GM19043 (cell line): ENCODE measurements around the gene AKR1E2.

ENCODE experiments used
- ATAC-seq: cut with Tn5 transposase; IDR thresholded peaks from one replicate; pipeline ENCODE4 v1.9.1; 2021; ENCODE audit warnings: low read depth; ENCODE audit not compliant: unreplicated experiment

The AKR1E2 gene

GRCh38 chr10:4825868-4826791 lies at the start of gene AKR1E2:
Gene AKR1E2 (plus strand): TSS chr10:4826207. CDS start chr10:4826325, 118 bp downstream.
- ATAC-seq = peak; percentile 60

- peak; percentile 47 for ATAC-seq
Measured at GRCh38 chr10:4776234-4776638, 49.8 kb upstream of the AKR1E2 start.

- no peak for ATAC-seq
Measured at GRCh38 chr10:4778761-4779160, 47.2 kb upstream of the AKR1E2 start.

GRCh38 chr10:4780091-4780490 lies 45.9 kb upstream of the AKR1E2 start:
- ATAC-seq = no peak

GRCh38 chr10:4780782-4781181 lies 45.2 kb upstream of the AKR1E2 start:
- no peak for ATAC-seq

- no peak for ATAC-seq
Measured at GRCh38 chr10:4781955-4782354, 44.1 kb upstream of the AKR1E2 start.

GRCh38 chr10:4784667-4785333 lies 41.2 kb upstream of the AKR1E2 start:
- no peak for ATAC-seq

GRCh38 chr10:4786043-4786839 lies 39.8 kb upstream of the AKR1E2 start:
- ATAC-seq = no peak

- ATAC-seq = no peak
Measured at GRCh38 chr10:4790045-4790444, 36.0 kb upstream of the AKR1E2 start.

- no peak for ATAC-seq
Measured at GRCh38 chr10:4790922-4791321, 35.1 kb upstream of the AKR1E2 start.

GRCh38 chr10:4792381-4792780 lies 33.6 kb upstream of the AKR1E2 start:
- no peak for ATAC-seq

- no peak for ATAC-seq
Measured at GRCh38 chr10:4801405-4801804, 24.6 kb upstream of the AKR1E2 start.

- no peak for ATAC-seq
Measured at GRCh38 chr10:4802711-4803487, 23.1 kb upstream of the AKR1E2 start.

GRCh38 chr10:4803822-4804221 lies 22.2 kb upstream of the AKR1E2 start:
- ATAC-seq = no peak

GRCh38 chr10:4804465-4804864 lies 21.5 kb upstream of the AKR1E2 start:
- no peak for ATAC-seq

GRCh38 chr10:4806534-4806933 lies 19.5 kb upstream of the AKR1E2 start:
- ATAC-seq = no peak

- ATAC-seq = peak; percentile 48
Measured at GRCh38 chr10:4807761-4808507, 18.1 kb upstream of the AKR1E2 start.

GRCh38 chr10:4809156-4809555 lies 16.9 kb upstream of the AKR1E2 start:
- no peak for ATAC-seq

GRCh38 chr10:4810092-4810491 lies 15.9 kb upstream of the AKR1E2 start:
- no peak for ATAC-seq

GRCh38 chr10:4812046-4812445 lies 14.0 kb upstream of the AKR1E2 start:
- no peak for ATAC-seq
